ENCODE measurements around the gene ASIC2.

ASIC2 gene

GRCh38 chr17:33055171-33055611 is 237.9 kb downstream of the ASIC2 start:
- no peak for DNase-seq

- DNase-seq, result no peak
Observed at GRCh38 chr17:33054412-33054811, 238.7 kb downstream of the ASIC2 start.

GRCh38 chr17:33053676-33054075 is 239.4 kb downstream of the ASIC2 start:
- DNase-seq, result no peak

- DNase-seq, result no peak
Observed at GRCh38 chr17:33052856-33053255, 240.2 kb downstream of the ASIC2 start.

GRCh38 chr17:33050611-33051140 is 242.4 kb downstream of the ASIC2 start:
- no peak for DNase-seq

GRCh38 chr17:33049781-33050414 is 243.2 kb downstream of the ASIC2 start:
- peak; percentile 83 for DNase-seq

- peak; percentile 89 for DNase-seq
Observed at GRCh38 chr17:33046361-33047255, 246.5 kb downstream of the ASIC2 start.

GRCh38 chr17:33045216-33045615 is 247.9 kb downstream of the ASIC2 start:
- DNase-seq, result no peak

- no peak for DNase-seq
Observed at GRCh38 chr17:33044771-33045170, 248.3 kb downstream of the ASIC2 start.

GRCh38 chr17:33040461-33040860 is 252.6 kb downstream of the ASIC2 start:
- DNase-seq, result no peak

- no peak for DNase-seq
Observed at GRCh38 chr17:33039874-33040273, 253.2 kb downstream of the ASIC2 start.

- peak; percentile 62 for DNase-seq
Observed at GRCh38 chr17:33038740-33039139, 254.4 kb downstream of the ASIC2 start.

GRCh38 chr17:33033176-33033575 is 259.9 kb downstream of the ASIC2 start:
- no peak for DNase-seq

GRCh38 chr17:33028778-33029177 is 264.3 kb downstream of the ASIC2 start:
- no peak for DNase-seq

- DNase-seq, result no peak
Observed at GRCh38 chr17:33028061-33028460, 265.0 kb downstream of the ASIC2 start.

GRCh38 chr17:33024688-33025486 is 268.2 kb downstream of the ASIC2 start:
- DNase-seq, result no peak

GRCh38 chr17:33023790-33024189 is 269.3 kb downstream of the ASIC2 start:
- no peak for DNase-seq

GRCh38 chr17:33021731-33022408 is 271.2 kb downstream of the ASIC2 start:
- DNase-seq, result peak; percentile 61

- no peak for DNase-seq
Observed at GRCh38 chr17:33019161-33019890, 273.8 kb downstream of the ASIC2 start.

- DNase-seq, result no peak
Observed at GRCh38 chr17:33017366-33017765, 275.7 kb downstream of the ASIC2 start.

- no peak for DNase-seq
Observed at GRCh38 chr17:33016920-33017319, 276.2 kb downstream of the ASIC2 start.
